HCT116 (cell line): ENCODE results near the gene HOXB3. TPM values are rescaled to one million over a fixed set of nuclear protein-coding genes. Genes with fewer than 3 reads are reported as not detected.
A peak's percentile ranks its signal among the peaks of the same experiment; 100 is the strongest.

Experiments used
- ATAC-seq: fragments of 200-7000 bp; cut with Tn5 transposase; 2 replicates; pipeline ENCODE4 v1.9.1; 2020; ENCODE audit warnings: mild to moderate bottlenecking, moderate library complexity
- BruUV-seq: library from RNA; stranded (reverse); fragments of 400-500 nt; replicated peaks from 2 replicates; lab custom pipeline; 2021; lab: Mats Ljungman, UMichigan
- CTCF ChIA-PET: fragments of 300-600 bp; sonication (Branson Sonifier 250); formaldehyde crosslinking; loops from one replicate; lab custom pipeline; 2021; ENCODE audit warnings: antibody characterized with exemption; lab: Charles Lee
- POLR2A ChIA-PET: fragments of 300-600, 350-600 bp; sonication (Branson Sonifier 250); formaldehyde crosslinking; loops from one replicate; lab custom pipeline; 2021; ENCODE audit warnings: antibody characterized with exemption; lab: Charles Lee
- RAD21 ChIA-PET, 2 experiments: fragments of 300-600 bp; sonication (Branson Sonifier 250); formaldehyde crosslinking; loops; one replicate each; lab custom pipeline; 2023; ENCODE audit warnings: low total read pairs in 2 of 2; ENCODE audit not compliant: uncharacterized antibody in 2 of 2, unreplicated experiment in 2 of 2, low non-redundant PET in 1 of 2; lab: Charles Lee
- DNase-seq: peaks from one replicate; pipeline ENCODE4 v3.0.0-alpha.2; 2010; ENCODE audit warnings: low read depth, low spot score
- H2AFZ ChIP-seq: fragments of 200-600 bp; shearing (Covaris generic), sonication (generic); 2 replicates; pipeline ENCODE4 v1.6.1; 2017; ENCODE audit warnings: low read depth, mixed run types, mixed read lengths, antibody characterized with exemption, low read length; ENCODE audit not compliant: poor library complexity, severe bottlenecking
- H3K27ac ChIP-seq: 2 replicates; pipeline ENCODE4 v1.5.1; 2012; ENCODE audit warnings: low read depth, low read length
- H3K27me3 ChIP-seq: fragments of 200-600 bp; sonication (generic); 2 replicates; pipeline ENCODE4 v1.6.1; 2016; ENCODE audit warnings: mixed run types, low read length, mixed read lengths; ENCODE audit not compliant: insufficient read depth
- H3K36me3 ChIP-seq, 2 experiments: fragments of 200-500 bp in 1 of 2; fragments of 200-600 bp in 1 of 2; sonication (Bioruptor generic) in 1 of 2; sonication (generic) in 1 of 2; 2 replicates each; pipeline versions ENCODE4 v1.5.1 to v1.6.1; 2014 to 2016; ENCODE audit warnings: low read length in 2 of 2, inconsistent platforms in 1 of 2, mixed read lengths in 1 of 2, mixed run types in 1 of 2; ENCODE audit not compliant: insufficient read depth in 2 of 2, control insufficient read depth in 1 of 2
- H3K4me1 ChIP-seq, 2 experiments: fragments of 200-600 bp in 1 of 2; sonication (generic) in 1 of 2; 2 replicates each; pipeline versions ENCODE4 v1.5.1 to v1.6.1; 2012 to 2017; ENCODE audit warnings: low read length in 2 of 2, inconsistent platforms in 1 of 2, mild to moderate bottlenecking in 1 of 2, mixed read lengths in 1 of 2, mixed run types in 1 of 2, moderate library complexity in 1 of 2; ENCODE audit not compliant: insufficient read depth in 2 of 2, control insufficient read depth in 1 of 2
- H3K4me2 ChIP-seq: fragments of 200-600 bp; sonication (generic); 2 replicates; pipeline ENCODE4 v1.6.1; 2017; ENCODE audit warnings: mixed run types, low read length, mixed read lengths
- H3K4me3 ChIP-seq, 2 experiments: fragments of 200-600 bp in 1 of 2; sonication (generic) in 1 of 2; replicated peaks in 1 of 2; 2 replicates each; pipeline ENCODE4 v1.5.1; 2011 to 2016; ENCODE audit warnings: low read length in 2 of 2, control low read depth in 1 of 2, low read depth in 1 of 2, mild to moderate bottlenecking in 1 of 2, mixed read lengths in 1 of 2, mixed run types in 1 of 2
- H3K79me2 ChIP-seq: fragments of 200-600 bp; sonication (generic); 2 replicates; pipeline ENCODE4 v1.6.1; 2017; ENCODE audit warnings: mild to moderate bottlenecking, mixed run types, low read length, moderate library complexity, mixed read lengths; ENCODE audit not compliant: insufficient read depth
- H3K9ac ChIP-seq: fragments of 200-600 bp; sonication (generic); 2 replicates; pipeline ENCODE4 v1.6.1; 2016; ENCODE audit warnings: low read length, mixed read lengths
- H3K9me2 ChIP-seq: fragments of 200-600 bp; sonication (generic), shearing (Covaris generic); 2 replicates; pipeline ENCODE4 v1.6.1; 2017; ENCODE audit warnings: mixed run types, mild to moderate bottlenecking, moderate library complexity; ENCODE audit not compliant: insufficient read depth
- H3K9me3 ChIP-seq, 2 experiments: fragments of 200-500 bp in 1 of 2; fragments of 200-600 bp in 1 of 2; sonication (Bioruptor generic) in 1 of 2; sonication (generic) in 1 of 2; 2 replicates each; pipeline ENCODE4 v1.6.1; 2014 to 2017; ENCODE audit warnings: low read length in 2 of 2, mixed read lengths in 2 of 2, inconsistent platforms in 1 of 2, low read depth in 1 of 2, mild to moderate bottlenecking in 1 of 2, mixed run types in 1 of 2, moderate library complexity in 1 of 2; ENCODE audit not compliant: control insufficient read depth in 1 of 2, insufficient read depth in 1 of 2
- H4K20me1 ChIP-seq: fragments of 200-600 bp; sonication (generic), shearing (Covaris generic); 2 replicates; pipeline ENCODE4 v1.6.1; 2017; ENCODE audit warnings: mixed run types, mild to moderate bottlenecking, moderate library complexity; ENCODE audit not compliant: insufficient read depth
- CEBPB ChIP-seq: IDR thresholded peaks from 2 replicates; pipeline ENCODE4 v1.6.1; 2012; ENCODE audit warnings: low read depth
- CTCF ChIP-seq, 3 experiments: fragments of 200-600 bp in 1 of 3; sonication (generic) in 1 of 3; IDR thresholded peaks in 2 of 3; conservative IDR thresholded peaks in 1 of 3; 2 replicates each; pipeline ENCODE4 v1.5.1; 2012 to 2017; ENCODE audit warnings: low read depth in 2 of 3, low read length in 2 of 3, antibody characterized with exemption in 1 of 3, borderline replicate concordance in 1 of 3, control low read depth in 1 of 3, mild to moderate bottlenecking in 1 of 3, mixed read lengths in 1 of 3, mixed run types in 1 of 3, moderate library complexity in 1 of 3; ENCODE audit not compliant: insufficient read depth in 1 of 3
- POLR2A ChIP-seq: IDR thresholded peaks from 2 replicates; pipeline ENCODE4 v1.7.0; 2011; ENCODE audit warnings: borderline replicate concordance; ENCODE audit not compliant: insufficient read depth, insufficient read length; ENCODE audit errors: extremely low read depth
- POLR2AphosphoS5 ChIP-seq: IDR thresholded peaks from 2 replicates; pipeline ENCODE4 v1.6.1; 2011; ENCODE audit warnings: mild to moderate bottlenecking, low read depth, low read length, moderate library complexity
- ZBTB33 ChIP-seq: IDR thresholded peaks from 2 replicates; pipeline ENCODE4 v1.6.1; 2011; ENCODE audit warnings: mild to moderate bottlenecking, low read length, moderate library complexity; ENCODE audit not compliant: insufficient replicate concordance; ENCODE audit errors: extremely low read depth
- intact Hi-C: fragments of 100-400 bp; cut with micrococcal nuclease; formaldehyde crosslinking; loops from 2 replicates; pipeline ENCODE4 v1.10.0; 2022
- total RNA-seq: library from RNA; stranded (reverse); gene quantifications from one replicate; pipeline ENCODE4 v1.2.1, GENCODE V29; 2021; ENCODE audit not compliant: unreplicated experiment

HOXB3 gene
- total RNA-seq, 1 experiment from 2014 or later = 19.8 TPM

- TF ChIP-seq CEBPB (no peak), CTCF (IDR thresholded peaks at IDR 0.05 in 2 of 3, conservative IDR thresholded peaks at IDR 0.05 in 1 of 3; ENCODE audit: borderline replicate concordance in 1 of 3, insufficient read depth in 1 of 3, low read depth in 2 of 3, low read length in 2 of 3) (no peak), ZBTB33 (no peak), POLR2AphosphoS5 (no peak)
Measured at GRCh38 chr17:48579471-48579759, 10.6 kb downstream of the HOXB3 start (continued).

- Histone ChIP-seq H3K9me2 (no peaks in the 10 kb centered on the region), H3K9me3 (no peaks in the 10 kb centered on the region)
- CTCF ChIA-PET = interaction anchor here (2.0 kb wide), 1 partner anchor 313 kb away, joined by 5 read pairs; no protein-coding TSS in a partner anchor
- BruUV-seq = TSS peak; percentile 61
- TF ChIP-seq POLR2A = no peak
- peak; percentile 36; the same call in 1 of the 2 replicates for TF ChIP-seq POLR2AphosphoS5
- TF ChIP-seq, all 23 proteins: peak for 1
- peak overlapping the region; percentile 57 to 58 for H3K4me3 ChIP-seq
- ChIA-PET RAD21 (no interaction called here), POLR2A (interaction anchor here (1.1 kb wide), 1 partner anchor 107 kb away, joined by 3 read pairs; no protein-coding TSS in a partner anchor)
- H3K36me3 ChIP-seq = no peaks in the 10 kb centered on the region
- H3K79me2 ChIP-seq = peaks cover 92% of the 10 kb centered on the region
- H3K27ac ChIP-seq = peak overlapping the region; percentile 91
- DNase-seq = no peak
- no peaks in the 10 kb centered on the region for H4K20me1 ChIP-seq
- H3K4me1 ChIP-seq = peaks cover 11 to 36% of the 10 kb centered on the region in 2 experiments
- ATAC-seq = peak; percentile 30
- H2AFZ ChIP-seq = no peak overlapping the region
- H3K9ac ChIP-seq = peak overlapping the region; percentile 63
- no peaks in the 10 kb centered on the region for H3K27me3 ChIP-seq
- peak overlapping the region; percentile 98 for H3K4me2 ChIP-seq
- intact Hi-C loops = no loop called here
Measured at GRCh38 chr17:48578616-48579470, 11.2 kb downstream of the HOXB3 start.
